ENCODE data around the gene PAQR8.

DNA sequence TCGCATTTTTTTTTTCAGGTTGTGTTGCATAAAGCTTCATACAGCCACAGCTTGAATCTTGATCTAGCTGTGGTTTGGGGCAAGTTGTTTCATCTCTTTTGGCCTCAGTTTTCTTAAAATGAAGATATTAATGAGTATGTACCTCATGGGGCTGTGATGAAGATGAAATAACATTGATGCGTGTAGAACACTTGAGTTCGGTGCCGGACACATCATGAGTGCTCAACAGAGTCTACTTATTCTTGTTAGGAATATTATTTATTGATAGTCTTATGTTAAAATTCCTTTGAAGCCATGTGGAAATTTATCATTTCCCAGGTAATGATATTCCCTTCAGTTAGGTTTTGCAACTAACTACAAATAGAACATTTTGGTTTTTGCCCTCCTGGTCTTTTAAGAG lies 3.4 kb downstream of the PAQR8 start:
- TF ChIP-seq TAF1 (IDR thresholded peaks at IDR 0.05; ENCODE audit: borderline replicate concordance, low read depth, low read length) = no peak
- no peak for TF ChIP-seq RCOR1 (IDR thresholded peaks at IDR 0.05; ENCODE audit: low read length)
- TF ChIP-seq FOXM1 (IDR thresholded peaks at IDR 0.05; ENCODE audit: low read depth) = no peak
- TF ChIP-seq EZH2phosphoT487 (IDR thresholded peaks at IDR 0.05; ENCODE audit: borderline replicate concordance, low read depth) = no peak
- TF ChIP-seq, protein P1, sequence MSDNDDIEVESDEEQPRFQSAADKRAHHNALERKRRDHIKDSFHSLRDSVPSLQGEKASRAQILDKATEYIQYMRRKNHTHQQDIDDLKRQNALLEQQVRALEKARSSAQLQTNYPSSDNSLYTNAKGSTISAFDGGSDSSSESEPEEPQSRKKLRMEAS (IDR thresholded peaks at IDR 0.05; ENCODE audit: low read depth) = no peak
- no peak for TF ChIP-seq SIN3A (IDR thresholded peaks at IDR 0.05; ENCODE audit: borderline replicate concordance, low read depth, low read length)
- TF ChIP-seq, protein P2, sequence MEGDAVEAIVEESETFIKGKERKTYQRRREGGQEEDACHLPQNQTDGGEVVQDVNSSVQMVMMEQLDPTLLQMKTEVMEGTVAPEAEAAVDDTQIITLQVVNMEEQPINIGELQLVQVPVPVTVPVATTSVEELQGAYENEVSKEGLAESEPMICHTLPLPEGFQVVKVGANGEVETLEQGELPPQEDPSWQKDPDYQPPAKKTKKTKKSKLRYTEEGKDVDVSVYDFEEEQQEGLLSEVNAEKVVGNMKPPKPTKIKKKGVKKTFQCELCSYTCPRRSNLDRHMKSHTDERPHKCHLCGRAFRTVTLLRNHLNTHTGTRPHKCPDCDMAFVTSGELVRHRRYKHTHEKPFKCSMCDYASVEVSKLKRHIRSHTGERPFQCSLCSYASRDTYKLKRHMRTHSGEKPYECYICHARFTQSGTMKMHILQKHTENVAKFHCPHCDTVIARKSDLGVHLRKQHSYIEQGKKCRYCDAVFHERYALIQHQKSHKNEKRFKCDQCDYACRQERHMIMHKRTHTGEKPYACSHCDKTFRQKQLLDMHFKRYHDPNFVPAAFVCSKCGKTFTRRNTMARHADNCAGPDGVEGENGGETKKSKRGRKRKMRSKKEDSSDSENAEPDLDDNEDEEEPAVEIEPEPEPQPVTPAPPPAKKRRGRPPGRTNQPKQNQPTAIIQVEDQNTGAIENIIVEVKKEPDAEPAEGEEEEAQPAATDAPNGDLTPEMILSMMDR (IDR thresholded peaks at IDR 0.05) = no peak
- TF ChIP-seq EP300 (IDR thresholded peaks at IDR 0.05; ENCODE audit: borderline replicate concordance in 1 of 2, low read depth in 1 of 2, low read length in 1 of 2) = no peak
- no peak for TF ChIP-seq RXRA (IDR thresholded peaks at IDR 0.05; ENCODE audit: borderline replicate concordance, low read depth)
- no peak for TF ChIP-seq POLR2AphosphoS5 (IDR thresholded peaks at IDR 0.05; ENCODE audit: low read depth, low read length)
- no peak for TF ChIP-seq CHD2 (IDR thresholded peaks at IDR 0.05; ENCODE audit: low read length, partially characterized antibody)
